PFSK-1 (cell line): Measurements from ENCODE around the gene IL1RL1.

Source experiments
- FOXP2 ChIP-seq: optimal IDR thresholded peaks from 2 replicates; pipeline ENCODE3; 2011; ENCODE audit warnings: borderline replicate concordance, control low read depth, inconsistent platforms; ENCODE audit not compliant: insufficient read depth; ENCODE audit errors: extremely low read length, extremely low read depth
- POLR2AphosphoS5 ChIP-seq: IDR thresholded peaks from 2 replicates; pipeline ENCODE4 v1.6.1; 2012; ENCODE audit warnings: low read depth, mild to moderate bottlenecking, control low read depth, low read length, moderate library complexity
- REST ChIP-seq, 2 experiments: IDR thresholded peaks; 2 replicates each; pipeline versions ENCODE4 v1.6.1 to v1.8.0; 2011 to 2012; ENCODE audit warnings: low read depth in 2 of 2, low read length in 2 of 2, control low read depth in 1 of 2, inconsistent platforms in 1 of 2, mild to moderate bottlenecking in 1 of 2, moderate library complexity in 1 of 2; ENCODE audit not compliant: insufficient read depth in 1 of 2
- SIN3A ChIP-seq: IDR thresholded peaks from 2 replicates; pipeline ENCODE4 v1.6.1; 2012; ENCODE audit warnings: mild to moderate bottlenecking, low read length, moderate library complexity, borderline replicate concordance; ENCODE audit not compliant: insufficient read depth
- TAF1 ChIP-seq: IDR thresholded peaks from 2 replicates; pipeline ENCODE4 v1.6.1; 2012; ENCODE audit warnings: low read length, control low read depth, borderline replicate concordance; ENCODE audit not compliant: insufficient read depth

Gene IL1RL1

GRCh38 chr2:102302458-102302857 lies 8.9 kb upstream of the IL1RL1 start:
- TF ChIP-seq FOXP2 (no peak), REST (IDR thresholded peaks at IDR 0.05; ENCODE audit: insufficient read depth in 1 of 2, low read depth in 2 of 2, low read length in 2 of 2) (no peak), SIN3A (no peak), TAF1 (no peak), POLR2AphosphoS5 (no peak)

GRCh38 chr2:102303589-102303988 lies 7.8 kb upstream of the IL1RL1 start:
- TF ChIP-seq REST (IDR thresholded peaks at IDR 0.05; ENCODE audit: insufficient read depth in 1 of 2, low read depth in 2 of 2, low read length in 2 of 2), result no peak
- no peak for TF ChIP-seq SIN3A
- TF ChIP-seq FOXP2, result no peak
- TF ChIP-seq POLR2AphosphoS5, result no peak
- no peak for TF ChIP-seq TAF1

GRCh38 chr2:102304268-102304667 lies 7.1 kb upstream of the IL1RL1 start:
- TF ChIP-seq REST (IDR thresholded peaks at IDR 0.05; ENCODE audit: insufficient read depth in 1 of 2, low read depth in 2 of 2, low read length in 2 of 2), result no peak
- TF ChIP-seq SIN3A, result no peak
- TF ChIP-seq FOXP2, result no peak
- TF ChIP-seq POLR2AphosphoS5, result no peak
- no peak for TF ChIP-seq TAF1

- TF ChIP-seq TAF1 (no peak), REST (IDR thresholded peaks at IDR 0.05; ENCODE audit: insufficient read depth in 1 of 2, low read depth in 2 of 2, low read length in 2 of 2) (no peak), SIN3A (no peak), POLR2AphosphoS5 (no peak)
Measured at GRCh38 chr2:102304711-102305611, 6.4 kb upstream of the IL1RL1 start.

GRCh38 chr2:102306125-102306524 lies 5.2 kb upstream of the IL1RL1 start:
- TF ChIP-seq SIN3A (no peak), FOXP2 (no peak), REST (IDR thresholded peaks at IDR 0.05; ENCODE audit: insufficient read depth in 1 of 2, low read depth in 2 of 2, low read length in 2 of 2) (no peak), POLR2AphosphoS5 (no peak), TAF1 (no peak)
